HepG2 (cell line): Measurements from ENCODE around the gene PPIP5K2.

Experiments used
- CTCF ChIP-seq: sonication (generic); formaldehyde crosslinking; IDR thresholded peaks from 2 replicates; pipeline ENCODE4 v1.5.0; 2020; ENCODE audit warnings: mild to moderate bottlenecking, missing genetic modification reagents, moderate library complexity
- FOXM1 ChIP-seq: sonication (generic); formaldehyde crosslinking; IDR thresholded peaks from 2 replicates; pipeline ENCODE4 v1.5.0; 2020; ENCODE audit warnings: missing genetic modification reagents
- NFAT5 ChIP-seq: sonication (generic); formaldehyde crosslinking; IDR thresholded peaks from 2 replicates; pipeline ENCODE4 v1.4.0; 2020; ENCODE audit warnings: missing genetic modification reagents
- POLR2A ChIP-seq, 2 experiments: IDR thresholded peaks; 2 replicates each; pipeline ENCODE4 v1.6.1; 2011; ENCODE audit warnings: low read depth in 2 of 2, low read length in 2 of 2, mild to moderate bottlenecking in 1 of 2, moderate library complexity in 1 of 2; ENCODE audit not compliant: insufficient read depth in 1 of 2
- RAD21 ChIP-seq: fragments of 450-650 bp; formaldehyde crosslinking; IDR thresholded peaks from 2 replicates; pipeline ENCODE4 v1.5.0; 2020; ENCODE audit warnings: mild to moderate bottlenecking
- TAF1 ChIP-seq: sonication (generic); formaldehyde crosslinking; IDR thresholded peaks from 2 replicates; pipeline ENCODE4 v1.4.0; 2020; ENCODE audit warnings: missing genetic modification reagents
- USF2 ChIP-seq, 2 experiments: sonication (generic) in 1 of 2; formaldehyde crosslinking in 1 of 2; IDR thresholded peaks; 2 replicates each; pipeline versions ENCODE4 v1.5.1 to v1.6.1; 2011 to 2020; ENCODE audit warnings: borderline replicate concordance in 1 of 2, low read depth in 1 of 2, low read length in 1 of 2, mild to moderate bottlenecking in 1 of 2, missing genetic modification reagents in 1 of 2, moderate library complexity in 1 of 2
- TF ChIP-seq, protein P1 (sequence below), 2 experiments: IDR thresholded peaks; 2 replicates each; pipeline ENCODE4 v1.6.1; 2011 to 2012; ENCODE audit warnings: low read length in 2 of 2, borderline replicate concordance in 1 of 2, low read depth in 1 of 2, mild to moderate bottlenecking in 1 of 2, moderate library complexity in 1 of 2

- TF ChIP-seq USF2 (IDR thresholded peaks at IDR 0.05; ENCODE audit: low read depth, low read length), result no peak
- TF ChIP-seq USF2 (CRISPR knock-in tag; IDR thresholded peaks at IDR 0.05; ENCODE audit: borderline replicate concordance), result no peak
- TF ChIP-seq TAF1, result no peak
- TF ChIP-seq NFAT5 (CRISPR knock-in tag), result no peak
- no peak for TF ChIP-seq POLR2A (IDR thresholded peaks at IDR 0.05; ENCODE audit: insufficient read depth in 1 of 2, low read depth in 2 of 2, low read length in 2 of 2)
- no peak for TF ChIP-seq CTCF (CRISPR knock-in tag)
- no peak for TF ChIP-seq FOXM1
- no peak for TF ChIP-seq RAD21 (CRISPR knock-in tag)
- TF ChIP-seq, protein P1, sequence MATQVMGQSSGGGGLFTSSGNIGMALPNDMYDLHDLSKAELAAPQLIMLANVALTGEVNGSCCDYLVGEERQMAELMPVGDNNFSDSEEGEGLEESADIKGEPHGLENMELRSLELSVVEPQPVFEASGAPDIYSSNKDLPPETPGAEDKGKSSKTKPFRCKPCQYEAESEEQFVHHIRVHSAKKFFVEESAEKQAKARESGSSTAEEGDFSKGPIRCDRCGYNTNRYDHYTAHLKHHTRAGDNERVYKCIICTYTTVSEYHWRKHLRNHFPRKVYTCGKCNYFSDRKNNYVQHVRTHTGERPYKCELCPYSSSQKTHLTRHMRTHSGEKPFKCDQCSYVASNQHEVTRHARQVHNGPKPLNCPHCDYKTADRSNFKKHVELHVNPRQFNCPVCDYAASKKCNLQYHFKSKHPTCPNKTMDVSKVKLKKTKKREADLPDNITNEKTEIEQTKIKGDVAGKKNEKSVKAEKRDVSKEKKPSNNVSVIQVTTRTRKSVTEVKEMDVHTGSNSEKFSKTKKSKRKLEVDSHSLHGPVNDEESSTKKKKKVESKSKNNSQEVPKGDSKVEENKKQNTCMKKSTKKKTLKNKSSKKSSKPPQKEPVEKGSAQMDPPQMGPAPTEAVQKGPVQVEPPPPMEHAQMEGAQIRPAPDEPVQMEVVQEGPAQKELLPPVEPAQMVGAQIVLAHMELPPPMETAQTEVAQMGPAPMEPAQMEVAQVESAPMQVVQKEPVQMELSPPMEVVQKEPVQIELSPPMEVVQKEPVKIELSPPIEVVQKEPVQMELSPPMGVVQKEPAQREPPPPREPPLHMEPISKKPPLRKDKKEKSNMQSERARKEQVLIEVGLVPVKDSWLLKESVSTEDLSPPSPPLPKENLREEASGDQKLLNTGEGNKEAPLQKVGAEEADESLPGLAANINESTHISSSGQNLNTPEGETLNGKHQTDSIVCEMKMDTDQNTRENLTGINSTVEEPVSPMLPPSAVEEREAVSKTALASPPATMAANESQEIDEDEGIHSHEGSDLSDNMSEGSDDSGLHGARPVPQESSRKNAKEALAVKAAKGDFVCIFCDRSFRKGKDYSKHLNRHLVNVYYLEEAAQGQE (IDR thresholded peaks at IDR 0.05; ENCODE audit: borderline replicate concordance in 1 of 2, low read depth in 1 of 2, low read length in 2 of 2), result no peak
These were observed 13.1 kb downstream of the PPIP5K2 start for GRCh38 chr5:103133231-103133630.
